GM18870 (cell line): ENCODE measurements around the gene ZNF699.
"Not testable (repeated sequence)": the region's sequence is repeated elsewhere in the genome, so short reads cannot be mapped to it uniquely, and the experiment has no call there.

Experiments
- ATAC-seq: cut with Tn5 transposase; IDR thresholded peaks from one replicate; pipeline ENCODE4 v1.9.1; 2021; ENCODE audit warnings: moderate library complexity; ENCODE audit not compliant: unreplicated experiment

The ZNF699 gene

DNA sequence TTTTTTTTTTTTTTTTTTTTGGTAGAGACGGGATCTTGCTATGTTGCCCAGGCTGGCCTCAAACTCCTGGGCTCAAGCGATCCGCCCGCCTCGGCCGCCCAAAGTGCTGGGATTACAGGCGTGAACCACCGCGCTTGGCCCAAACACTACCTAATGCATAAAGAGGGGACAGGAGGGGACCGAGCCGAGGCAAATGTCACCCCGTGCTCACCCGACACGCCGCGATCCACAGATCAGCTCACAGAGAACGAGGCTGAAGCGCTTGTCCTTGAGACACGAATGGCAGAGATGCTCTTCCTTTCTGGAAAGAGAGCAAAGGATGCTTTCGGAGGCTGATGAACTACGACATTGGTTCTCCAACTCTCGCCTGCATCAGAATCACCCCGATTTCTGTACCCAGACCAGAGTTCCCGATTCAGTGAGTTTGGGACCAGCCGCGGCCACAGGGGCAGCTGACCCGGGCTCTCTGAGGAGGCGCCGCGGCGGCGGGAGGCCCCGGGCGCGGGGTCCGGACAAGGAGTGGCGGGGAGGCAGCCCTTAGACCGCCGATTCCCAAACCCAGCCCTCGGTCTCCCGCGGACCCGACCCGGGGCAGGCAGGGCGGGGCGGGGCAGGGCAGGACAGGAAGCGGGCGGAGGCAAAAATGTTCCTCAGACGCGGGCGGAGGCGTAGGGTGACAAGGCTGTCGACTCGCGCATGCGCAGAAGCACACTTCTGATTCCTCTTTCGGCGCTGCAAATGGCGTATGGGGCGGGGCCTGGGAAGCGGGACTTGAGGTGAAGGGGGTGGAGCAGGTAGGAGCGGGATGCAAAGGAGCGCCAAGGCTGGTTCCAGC lies at the start of gene ZNF699:
Gene ZNF699, minus strand, starts transcription at position 700 of the 835 bp plus-strand sequence. CDS start 4,719 bp downstream, outside the sequence.
- ATAC-seq, result peak; percentile 87

DNA sequence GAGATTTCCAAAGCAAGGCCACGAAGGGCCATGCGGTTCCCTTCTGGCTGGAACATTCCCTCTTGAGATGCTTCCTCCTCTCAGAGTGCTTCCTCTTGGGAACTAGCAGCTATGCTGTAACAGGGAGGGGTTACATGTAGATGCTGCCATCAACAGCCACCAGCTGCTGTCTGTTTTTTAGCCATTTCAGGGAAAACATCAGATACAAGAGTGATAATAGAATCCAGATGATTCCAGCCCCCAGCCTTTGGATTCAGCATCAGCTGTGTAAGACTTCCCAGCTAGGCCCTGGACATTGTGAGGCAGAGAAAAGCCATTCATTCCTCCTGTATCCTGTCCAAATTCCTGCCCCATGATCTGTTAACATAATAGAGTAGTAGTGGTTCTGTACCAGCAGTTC lies 45.0 kb upstream of the ZNF699 start:
- ATAC-seq, result no peak

DNA sequence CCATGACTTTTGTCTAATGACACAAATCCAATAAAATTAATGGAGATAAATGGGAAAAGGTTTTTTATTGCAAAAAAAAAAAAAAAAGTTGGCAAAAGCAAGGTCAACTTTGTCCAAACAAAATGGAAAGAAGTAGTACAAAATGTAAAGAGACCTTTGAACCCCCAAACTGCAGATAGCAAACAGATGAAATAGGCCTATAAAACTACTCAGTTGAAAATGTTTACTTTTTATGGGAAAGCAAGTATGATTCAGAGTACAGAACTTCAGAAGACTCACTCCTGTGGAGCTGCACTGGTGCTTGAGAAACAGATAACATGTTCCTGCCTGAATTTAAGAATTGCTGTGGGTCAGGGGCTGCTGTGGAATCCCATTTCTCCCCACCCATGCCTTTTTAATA lies 43.4 kb upstream of the ZNF699 start:
- ATAC-seq, result no peak

DNA sequence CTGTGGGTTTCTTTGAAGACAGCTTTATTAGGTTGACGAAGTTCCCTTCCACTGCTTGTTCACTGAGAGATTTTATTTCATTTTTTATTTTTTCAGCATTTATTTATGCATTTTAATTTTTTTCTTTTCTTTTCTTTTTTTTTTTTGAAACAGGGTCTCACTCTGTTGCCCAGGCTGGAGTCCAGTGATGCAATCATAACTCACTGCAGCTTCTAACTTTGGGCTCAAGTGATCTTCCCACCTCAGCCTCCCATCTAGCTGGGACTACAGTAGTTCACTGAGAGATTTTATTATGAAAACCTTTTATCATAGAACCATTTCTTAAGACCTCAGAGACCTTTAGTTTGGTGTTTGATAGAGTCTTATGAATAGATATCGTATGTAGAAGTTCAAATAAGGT lies 42.9 kb upstream of the ZNF699 start:
- ATAC-seq, result no peak

DNA sequence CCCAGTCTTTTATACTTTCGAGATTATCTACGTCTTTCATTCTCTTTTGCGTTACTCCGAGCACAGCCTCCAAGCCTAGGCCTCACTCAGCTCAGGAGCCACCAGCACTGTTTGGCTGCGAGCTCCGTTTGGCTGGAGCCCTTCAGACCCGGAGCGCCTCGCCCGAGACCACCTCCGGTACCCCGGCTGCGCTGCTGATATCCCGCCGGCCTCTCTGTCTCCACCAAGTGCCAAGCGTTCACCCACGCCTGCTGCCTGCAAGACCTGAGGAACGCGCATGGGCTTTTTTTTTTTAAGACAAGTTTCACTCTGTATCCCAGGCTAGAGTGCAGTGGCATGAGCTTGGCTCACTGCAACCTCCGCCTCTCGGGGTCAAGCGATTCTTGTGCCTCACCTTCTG lies 39.0 kb upstream of the ZNF699 start:
- no peak for ATAC-seq

DNA sequence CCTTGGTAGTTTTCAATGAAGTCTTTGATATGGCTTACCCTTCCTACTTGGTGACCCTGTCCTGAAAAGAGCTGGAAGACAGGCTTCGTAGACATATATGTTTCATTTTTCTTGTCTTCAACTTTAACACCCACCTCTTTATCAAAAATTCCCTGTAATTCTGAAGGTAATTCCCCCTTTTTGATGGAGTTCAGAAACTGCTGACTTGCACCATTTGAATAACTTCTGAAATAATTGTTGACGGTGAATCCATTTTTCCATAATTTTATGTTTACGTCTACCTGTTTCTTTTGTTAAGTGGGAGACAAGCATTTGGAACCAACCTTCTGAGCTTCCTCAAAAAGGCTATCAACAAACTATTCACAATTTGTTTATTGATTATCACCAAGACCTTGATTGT lies 38.6 kb upstream of the ZNF699 start:
- ATAC-seq, result no peak

DNA sequence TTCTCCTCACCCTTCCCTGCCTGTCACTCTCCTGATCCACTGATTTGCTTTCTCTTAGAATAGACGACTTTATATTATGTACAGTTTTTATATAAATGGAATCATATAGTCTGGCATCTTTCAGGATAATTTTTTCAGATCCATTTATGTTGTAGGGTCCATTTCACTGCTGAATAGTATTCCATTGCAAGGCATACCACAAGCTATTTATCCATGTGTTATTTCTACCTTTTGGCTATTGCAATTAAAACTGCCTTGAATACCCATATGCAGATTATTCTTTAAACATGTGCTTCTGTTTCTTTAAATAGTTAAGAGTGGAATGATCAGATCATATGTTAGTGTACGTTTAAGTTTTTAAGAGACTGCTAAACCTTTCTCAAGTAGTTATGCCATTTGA lies 35.4 kb upstream of the ZNF699 start:
- no peak for ATAC-seq

DNA sequence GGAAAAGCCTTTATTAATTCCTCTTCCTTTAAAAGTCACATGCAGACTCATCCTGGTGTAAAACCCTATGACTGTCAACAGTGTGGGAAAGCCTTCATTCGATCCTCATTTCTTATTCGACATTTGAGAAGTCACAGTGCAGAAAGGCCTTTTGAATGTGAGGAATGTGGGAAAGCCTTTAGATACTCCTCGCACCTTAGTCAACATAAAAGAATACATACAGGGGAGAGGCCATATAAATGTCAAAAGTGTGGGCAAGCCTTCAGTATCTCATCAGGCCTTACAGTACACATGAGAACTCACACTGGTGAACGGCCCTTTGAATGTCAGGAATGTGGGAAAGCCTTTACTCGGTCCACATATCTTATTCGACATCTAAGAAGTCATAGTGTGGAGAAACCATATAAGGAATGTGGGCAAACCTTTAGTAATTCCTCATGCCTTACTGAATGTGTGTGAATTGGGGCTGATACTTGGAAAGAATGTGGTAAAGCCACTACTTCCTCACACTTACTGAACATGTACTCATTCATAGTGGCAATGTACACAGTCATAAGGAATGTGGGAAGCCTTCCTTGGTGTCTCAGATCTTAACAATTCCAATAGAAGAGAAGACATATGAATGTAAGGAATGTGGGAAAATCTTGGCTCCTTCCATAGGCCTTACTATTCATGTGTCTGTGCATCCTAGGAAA lies 33.1 kb upstream of the ZNF699 start:
- no peak for ATAC-seq

DNA sequence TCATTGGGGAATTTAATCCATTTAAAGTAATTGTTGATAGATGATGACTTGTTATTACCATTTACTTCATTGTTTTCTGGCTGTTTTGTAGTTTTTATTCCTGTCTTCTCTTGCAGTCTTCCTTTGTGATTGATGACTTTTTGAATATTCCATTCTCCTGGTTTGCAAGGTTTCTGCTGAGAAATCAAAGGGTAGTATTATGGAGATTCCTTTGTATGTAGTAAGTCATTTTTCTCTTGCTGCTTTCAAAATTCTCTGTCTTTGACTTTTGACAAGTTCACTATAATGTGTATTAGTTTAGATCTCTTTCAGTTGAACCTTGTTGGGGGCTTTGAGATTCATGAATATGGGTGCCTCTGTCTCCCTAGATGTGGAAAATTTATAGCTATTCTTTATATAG lies 20.4 kb upstream of the ZNF699 start:
- ATAC-seq, result no peak

DNA sequence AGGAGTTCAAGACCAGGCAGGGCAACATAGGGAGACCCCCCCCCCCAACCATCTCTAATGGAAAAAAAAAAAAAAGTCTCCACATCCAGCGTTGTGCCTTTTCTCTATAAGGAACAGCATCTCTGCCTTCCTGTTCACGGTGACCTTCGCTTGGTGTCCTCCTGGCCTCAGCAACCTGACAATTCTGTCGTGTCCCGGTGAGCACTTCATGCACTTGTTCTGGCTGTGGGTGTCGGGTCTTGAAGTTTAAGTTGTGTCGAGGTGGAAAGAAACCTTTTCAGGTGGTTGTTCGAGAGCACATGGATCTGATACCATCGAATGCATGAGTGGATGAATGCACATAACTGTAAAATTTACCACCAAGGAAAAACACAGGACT lies 14.9 kb upstream of the ZNF699 start:
- no peak for ATAC-seq

DNA sequence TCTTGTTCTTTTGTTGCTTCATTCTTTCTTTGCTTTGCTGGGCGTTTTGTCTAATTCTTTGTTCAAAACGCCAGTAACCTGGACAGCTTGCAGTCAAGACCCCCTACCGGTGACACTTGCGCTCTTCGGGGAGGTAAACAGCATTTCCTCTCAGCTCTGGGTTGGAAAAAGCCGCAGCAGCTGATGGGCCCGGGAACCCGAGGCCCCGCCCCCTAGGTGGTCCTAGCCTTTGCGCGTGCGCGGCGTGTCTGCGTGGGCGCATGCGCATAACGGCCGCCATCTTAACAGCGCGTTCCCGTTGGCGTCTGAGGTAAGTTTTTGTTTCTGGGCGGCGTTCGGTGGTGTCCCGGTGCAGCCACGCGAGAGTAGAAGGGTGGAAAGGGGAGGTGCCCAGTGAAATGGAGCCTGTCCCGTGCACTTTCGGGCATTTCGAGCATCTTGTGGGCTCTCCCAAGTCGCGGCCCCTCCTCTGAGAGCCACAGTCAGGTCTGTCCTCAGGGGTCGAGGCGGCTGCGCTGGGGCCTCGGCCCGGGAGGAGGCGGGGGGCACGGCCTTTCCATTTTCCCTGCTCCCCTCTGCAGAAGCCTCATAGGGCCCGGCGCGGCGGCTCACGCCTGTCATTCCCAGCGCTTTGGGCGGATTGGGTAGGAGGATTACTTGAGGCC lies 14.4 kb upstream of the ZNF699 start, which contains the start of gene ZNF559:
Gene ZNF559, plus strand, starts transcription at position 261 of the 665 bp plus-strand sequence. CDS start 14,371 bp downstream, outside the sequence.
- peak; percentile 92 for ATAC-seq

DNA sequence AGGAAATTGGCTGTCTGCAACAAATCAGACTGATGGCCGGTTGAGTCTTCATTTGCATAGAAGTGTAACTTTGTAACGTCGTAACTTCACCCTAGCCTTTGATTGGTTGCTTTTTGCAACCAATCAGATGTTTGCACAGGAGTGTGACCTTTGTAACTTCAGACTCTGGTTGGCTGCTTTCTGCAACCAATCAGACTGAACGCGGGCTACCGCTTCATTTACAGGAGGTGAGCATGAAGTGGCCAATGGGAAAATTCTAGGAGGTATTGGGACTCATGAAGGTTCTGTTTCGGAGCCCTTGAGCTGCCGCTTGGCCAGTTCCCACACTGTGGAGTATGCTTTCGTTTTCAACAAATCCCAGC lies 13.9 kb upstream of the ZNF699 start:
- ATAC-seq, result peak; percentile 26

DNA sequence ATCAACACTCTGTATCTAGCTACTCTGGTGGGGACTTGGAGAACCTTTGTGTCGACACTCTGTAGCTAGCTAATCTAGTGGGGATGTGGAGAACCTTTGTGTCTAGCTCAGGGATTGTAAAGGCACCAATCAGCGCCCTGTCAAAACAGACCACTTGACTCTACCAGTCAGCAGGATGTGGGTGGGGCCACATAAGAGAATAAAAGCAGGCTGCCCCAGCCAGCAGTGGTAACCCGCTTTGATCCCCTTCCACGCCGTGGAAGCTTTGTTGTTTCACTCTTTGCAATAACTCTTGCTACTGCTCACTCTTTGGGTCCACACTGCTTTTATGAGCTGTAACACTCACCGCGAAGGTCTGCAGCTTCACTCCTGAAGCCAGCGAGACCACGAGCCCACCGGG lies 12.6 kb upstream of the ZNF699 start:
- not testable (repeated sequence) for ATAC-seq

DNA sequence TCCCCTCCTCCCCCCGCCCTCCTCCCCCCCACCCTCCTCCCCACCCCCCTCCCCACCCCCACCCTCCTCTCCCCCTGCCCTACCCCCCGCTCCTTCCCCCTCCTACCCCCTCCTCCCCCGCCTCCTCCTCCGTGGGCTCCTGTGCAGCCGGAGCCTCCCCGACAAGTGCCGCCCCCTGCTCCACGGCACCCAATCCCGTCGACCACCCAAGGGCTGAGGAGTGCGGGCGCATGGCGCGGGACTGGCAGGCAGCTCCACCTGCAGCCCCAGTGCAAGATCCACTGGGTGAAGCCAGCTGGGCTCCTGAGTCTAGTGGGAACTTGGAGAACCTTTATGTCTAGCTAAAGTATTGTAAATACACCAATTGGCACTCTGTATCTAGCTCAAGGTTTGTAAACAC lies 12.1 kb upstream of the ZNF699 start:
- not testable (repeated sequence) for ATAC-seq

DNA sequence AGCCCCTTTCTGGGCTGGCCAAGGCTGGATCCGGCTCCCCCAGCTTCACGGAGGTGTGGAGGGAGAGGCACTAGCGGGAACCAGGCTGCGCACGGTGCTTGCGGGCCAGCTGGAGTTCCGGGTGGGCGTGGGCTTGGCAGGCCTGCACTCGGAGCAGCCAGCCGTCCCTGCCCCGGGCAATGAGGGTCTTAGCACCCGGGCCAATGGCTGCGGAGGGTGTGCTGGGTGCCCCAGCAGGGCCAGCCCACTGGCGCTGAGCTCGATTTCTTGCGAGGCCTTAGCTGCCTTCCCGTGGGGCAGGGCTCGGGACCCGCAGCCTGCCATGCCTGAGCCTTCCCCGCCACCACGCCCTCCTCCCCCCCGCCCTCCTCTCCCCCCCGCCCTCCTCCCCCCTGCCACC lies 11.7 kb upstream of the ZNF699 start:
- ATAC-seq, result no peak

DNA sequence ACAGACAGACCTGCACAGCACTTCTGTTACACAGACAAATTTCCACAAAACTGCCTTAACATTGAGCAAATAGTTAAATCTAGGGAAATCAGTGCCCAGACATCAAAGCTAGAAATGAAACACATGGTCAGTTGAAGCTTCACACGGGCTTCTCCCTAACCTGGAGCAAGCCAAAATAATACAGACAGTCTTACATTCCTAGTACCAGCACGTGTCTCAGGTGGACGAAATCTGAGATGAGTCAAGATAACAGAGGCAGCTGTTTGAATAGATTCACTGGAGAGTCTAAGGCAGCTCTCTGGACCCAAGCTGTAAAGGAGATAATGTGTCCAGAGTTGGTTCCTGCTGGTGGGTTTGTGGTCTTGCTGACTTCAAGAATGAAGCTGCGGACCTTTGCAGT lies 4.1 kb upstream of the ZNF699 start:
- no peak for ATAC-seq

DNA sequence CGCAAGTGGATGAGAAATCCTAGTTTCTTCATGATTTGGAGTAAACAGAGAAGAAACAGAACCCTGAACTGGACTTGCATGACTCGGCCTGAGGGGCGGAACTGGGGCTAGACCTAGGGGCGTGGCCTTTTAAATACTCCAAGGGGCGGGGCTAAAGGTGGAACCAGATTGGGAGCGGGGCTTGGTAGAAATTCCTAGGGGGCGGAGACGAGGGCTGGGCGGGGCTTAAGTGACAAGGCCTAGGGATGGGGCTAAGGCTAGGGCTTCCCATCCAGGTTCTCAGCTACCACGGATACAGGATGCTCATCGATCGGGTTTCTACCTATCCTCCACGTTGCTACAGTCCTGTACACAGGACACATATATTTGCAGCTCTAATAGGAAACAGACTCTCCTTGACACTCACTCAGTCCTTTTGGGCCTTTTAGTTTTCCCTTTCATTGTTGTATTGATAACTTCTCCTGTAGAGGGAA lies 372 bp upstream of the ZNF699 start:
- peak; percentile 43 for ATAC-seq

DNA sequence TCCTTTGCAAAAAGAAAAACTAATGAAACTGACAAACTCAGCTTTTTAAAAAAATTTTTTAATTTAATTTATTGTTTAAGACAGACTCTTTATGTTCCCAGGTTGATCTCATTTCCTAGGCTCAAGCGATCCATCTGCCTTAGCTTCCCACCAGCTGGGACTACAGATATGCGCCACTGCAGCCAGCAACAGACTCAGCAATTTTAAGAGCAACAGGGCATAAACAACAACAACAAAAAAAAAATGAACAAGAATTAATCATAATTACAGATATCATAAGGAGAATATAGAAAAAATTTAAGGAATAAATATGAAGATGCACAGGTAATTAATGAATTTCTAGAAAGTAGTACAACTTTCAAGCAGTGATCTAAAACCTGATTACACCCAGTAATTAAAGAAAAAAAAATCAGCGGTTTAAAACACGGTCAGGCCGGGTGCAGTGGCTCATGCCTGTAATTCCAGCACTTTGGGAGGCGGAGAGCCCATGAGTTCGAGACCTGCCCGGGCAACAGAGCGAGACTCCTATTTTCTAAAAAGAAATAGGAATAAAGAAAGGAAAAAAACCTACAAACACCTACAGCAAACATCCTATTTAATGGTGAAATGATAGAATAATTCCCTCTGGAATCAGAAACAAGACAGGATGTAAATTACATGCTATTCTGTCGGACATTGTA lies 1.4 kb downstream of the ZNF699 start:
- no peak for ATAC-seq

DNA sequence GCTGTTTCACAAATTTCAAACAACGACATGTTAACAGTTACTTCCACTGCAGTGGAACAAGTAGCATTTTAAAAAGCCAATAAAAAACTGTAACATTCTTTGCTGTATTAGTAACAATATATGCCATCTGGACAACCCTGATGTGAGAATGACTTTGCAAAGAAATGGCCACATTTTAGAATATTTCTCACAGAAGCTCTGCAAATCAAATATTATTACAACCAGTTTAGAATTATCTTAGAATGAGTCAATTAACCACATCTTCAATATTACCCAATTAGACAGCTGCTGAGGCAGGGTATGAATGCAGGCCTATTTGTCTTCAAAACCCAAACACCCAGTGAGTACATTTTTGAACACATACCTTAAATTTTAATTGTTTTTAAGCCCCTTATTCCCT lies 3.2 kb downstream of the ZNF699 start:
- ATAC-seq, result no peak

DNA sequence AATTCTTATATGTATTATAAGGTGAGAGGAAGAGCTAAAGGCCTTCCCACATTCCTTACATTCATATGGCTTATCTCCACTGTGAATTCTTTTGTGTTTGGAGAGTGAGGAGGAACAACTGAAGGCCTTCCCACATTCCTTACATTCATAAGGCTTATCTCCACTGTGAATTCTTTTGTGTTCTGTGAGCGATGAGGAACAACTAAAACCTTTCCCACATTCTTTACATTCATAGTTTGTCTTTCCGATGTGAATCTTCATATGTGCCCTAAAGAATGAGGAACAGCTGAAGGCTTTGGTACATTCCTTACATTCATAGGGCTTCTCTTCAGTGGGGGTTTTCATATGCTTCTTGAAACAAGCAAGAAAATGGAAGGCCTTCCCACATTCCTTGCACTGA lies 13.3 kb downstream of the ZNF699 start:
- ATAC-seq, result no peak

DNA sequence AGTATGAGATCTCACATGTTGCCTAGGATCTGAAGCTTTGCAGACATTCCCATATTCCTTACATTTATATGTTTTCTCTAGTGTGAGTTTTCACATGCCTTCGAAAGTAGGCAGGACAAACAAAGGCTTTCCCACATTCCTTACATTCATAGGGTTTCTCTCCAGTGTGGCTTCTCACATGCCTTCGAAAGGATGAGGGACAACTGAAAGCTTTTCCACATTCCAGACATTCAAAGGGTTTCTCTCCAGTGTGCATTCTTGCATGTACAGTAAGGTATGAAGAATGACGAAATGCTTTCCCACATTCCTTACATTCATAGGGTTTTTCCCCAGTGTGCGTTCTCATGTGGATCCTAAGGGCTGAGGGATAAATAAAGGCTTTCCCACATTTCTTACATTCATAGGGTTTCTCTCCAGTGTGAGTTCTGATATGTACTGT lies 14.2 kb downstream of the ZNF699 start:
- ATAC-seq, result no peak
